Activated CD8-positive, alpha-beta T cell treated with anti-CD3 and anti-CD28 coated beads, Interleukin-2, amount 10 ng/mL, durations not matched to agents 7 days and 5 days (primary cell): ENCODE measurements around the gene LIFR. TPM values are rescaled to one million over a fixed set of nuclear protein-coding genes. Genes with fewer than 3 reads are reported as not detected.

Experiments used
- ATAC-seq: fragments of 150-1000 bp; cut with Tn5 transposase; one replicate; pipeline ENCODE4 v1.10.0; 2021; ENCODE audit warnings: moderate library complexity
- CTCF ChIA-PET: fragments of 350-600 bp; sonication (Branson Sonifier 250); formaldehyde crosslinking; loops from one replicate; lab custom pipeline; 2021; ENCODE audit warnings: antibody characterized with exemption; lab: Charles Lee
- POLR2A ChIA-PET: fragments of 350-600 bp; sonication (Branson Sonifier 250); formaldehyde crosslinking; loops from one replicate; lab custom pipeline; 2021; ENCODE audit warnings: antibody characterized with exemption; lab: Charles Lee
- DNase-seq: peaks from one replicate; pipeline ENCODE4 v3.0.0-alpha.2; 2020
- H3K27ac Mint-ChIP-seq: one replicate; pipeline ENCODE4 v1.8.0; 2021; ENCODE audit warnings: mild to moderate bottlenecking, mixed read lengths
- H3K27me3 Mint-ChIP-seq: one replicate; pipeline ENCODE4 v1.8.0; 2021; ENCODE audit warnings: low read depth, mixed read lengths
- H3K36me3 Mint-ChIP-seq: one replicate; pipeline ENCODE4 v1.8.0; 2021; ENCODE audit warnings: low read depth, mixed read lengths
- H3K4me1 Mint-ChIP-seq: one replicate; pipeline ENCODE4 v1.8.0; 2021; ENCODE audit warnings: low read depth, mixed read lengths
- H3K4me3 Mint-ChIP-seq: one replicate; pipeline ENCODE4 v1.8.0; 2021; ENCODE audit warnings: mild to moderate bottlenecking, mixed read lengths
- H3K9me3 Mint-ChIP-seq: one replicate; pipeline ENCODE4 v1.8.0; 2022; ENCODE audit warnings: mixed read lengths; ENCODE audit not compliant: insufficient read depth
- total RNA-seq, 2 experiments: library from RNA; stranded (reverse); gene quantifications; one replicate each; pipeline ENCODE4 v1.2.3, GENCODE V29; 2021

Gene LIFR
- total RNA-seq, 2 experiments from 2014 or later = not detected

GRCh38 chr5:38494763-38495162, 61.7 kb downstream of the LIFR start:
- H3K36me3 Mint-ChIP-seq = no peaks in the 10 kb centered on the region
- POLR2A ChIA-PET = no interaction called here

DNA sequence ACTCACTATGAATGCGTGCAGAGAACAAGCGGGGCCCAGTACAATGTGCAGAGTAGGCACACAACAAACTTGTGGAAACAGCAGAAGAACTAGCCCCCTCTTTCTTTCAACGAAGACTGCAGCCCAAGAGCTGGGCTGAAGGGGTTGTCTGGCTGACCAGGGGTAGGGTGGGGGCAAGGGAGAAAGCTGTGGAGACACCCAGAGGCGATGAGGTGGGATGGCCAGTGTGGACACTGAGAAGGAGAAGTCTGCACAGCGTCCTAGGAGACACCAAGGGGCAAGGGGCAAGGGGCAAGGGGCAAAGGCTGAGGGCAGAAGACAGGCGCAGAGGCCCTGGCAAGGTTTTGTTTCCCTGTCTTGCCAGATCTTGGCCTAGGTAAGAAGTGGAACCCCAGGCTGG, 62.3 kb downstream of the LIFR start:
- DNase-seq = no peak
- Mint-ChIP-seq H3K36me3 (no peaks in the 10 kb centered on the region), H3K4me1 (no peaks in the 10 kb centered on the region), H3K4me3 (no peak overlapping the region), H3K27me3 (peaks cover 17% of the 10 kb centered on the region), H3K9me3 (no peaks in the 10 kb centered on the region), H3K27ac (no peak overlapping the region)
- POLR2A ChIA-PET = no interaction called here
- no peak for ATAC-seq
- CTCF ChIA-PET = interaction anchor here (1.3 kb wide), 1 partner anchor 53 kb away, joined by 6 read pairs; no protein-coding TSS in a partner anchor

More at GRCh38 chr5:38494763-38495162, 61.7 kb downstream of the LIFR start:
- Mint-ChIP-seq H3K4me1 (no peaks in the 10 kb centered on the region), H3K9me3 (no peaks in the 10 kb centered on the region), H3K27me3 (peaks cover 20% of the 10 kb centered on the region), H3K4me3 (no peak overlapping the region), H3K27ac (no peak overlapping the region)
- no peak for DNase-seq
- ATAC-seq = no peak
- CTCF ChIA-PET = interaction anchor here (1.3 kb wide), 1 partner anchor 53 kb away, joined by 6 read pairs; no protein-coding TSS in a partner anchor

GRCh38 chr5:38483805-38484398, 72.5 kb downstream of the LIFR start:
- Mint-ChIP-seq H3K4me3 (no peak overlapping the region), H3K27ac (no peak overlapping the region), H3K36me3 (no peaks in the 10 kb centered on the region), H3K4me1 (no peaks in the 10 kb centered on the region), H3K9me3 (no peaks in the 10 kb centered on the region), H3K27me3 (peaks cover 48% of the 10 kb centered on the region)
- POLR2A ChIA-PET = no interaction called here
- CTCF ChIA-PET = interaction anchor here (1.6 kb wide), 1 partner anchor 42 kb away, joined by 4 read pairs; no protein-coding TSS in a partner anchor
- no peak for DNase-seq
- no peak for ATAC-seq

GRCh38 chr5:38479315-38479904, 77.0 kb downstream of the LIFR start:
- Mint-ChIP-seq H3K4me3 (no peak overlapping the region), H3K9me3 (no peaks in the 10 kb centered on the region), H3K36me3 (no peaks in the 10 kb centered on the region), H3K4me1 (no peaks in the 10 kb centered on the region), H3K27ac (no peak overlapping the region), H3K27me3 (peaks cover 49% of the 10 kb centered on the region)
- CTCF ChIA-PET = interaction anchor here (1.2 kb wide), 1 partner anchor 37 kb away, joined by 4 read pairs; no protein-coding TSS in a partner anchor
- ATAC-seq = no peak
- no peak for DNase-seq
- POLR2A ChIA-PET = no interaction called here

GRCh38 chr5:38478878-38479277, 77.6 kb downstream of the LIFR start:
- peaks cover 50% of the 10 kb centered on the region for H3K27me3 Mint-ChIP-seq
- no peak for ATAC-seq
- H3K4me1 Mint-ChIP-seq = no peaks in the 10 kb centered on the region
- no peak overlapping the region for H3K4me3 Mint-ChIP-seq
- no peaks in the 10 kb centered on the region for H3K9me3 Mint-ChIP-seq
- no peaks in the 10 kb centered on the region for H3K36me3 Mint-ChIP-seq
- H3K27ac Mint-ChIP-seq = no peak overlapping the region
- POLR2A ChIA-PET = no interaction called here
- CTCF ChIA-PET = interaction anchor here (0.6 kb wide), 1 partner anchor 37 kb away, joined by 3 read pairs; no protein-coding TSS in a partner anchor
- no peak for DNase-seq

DNA sequence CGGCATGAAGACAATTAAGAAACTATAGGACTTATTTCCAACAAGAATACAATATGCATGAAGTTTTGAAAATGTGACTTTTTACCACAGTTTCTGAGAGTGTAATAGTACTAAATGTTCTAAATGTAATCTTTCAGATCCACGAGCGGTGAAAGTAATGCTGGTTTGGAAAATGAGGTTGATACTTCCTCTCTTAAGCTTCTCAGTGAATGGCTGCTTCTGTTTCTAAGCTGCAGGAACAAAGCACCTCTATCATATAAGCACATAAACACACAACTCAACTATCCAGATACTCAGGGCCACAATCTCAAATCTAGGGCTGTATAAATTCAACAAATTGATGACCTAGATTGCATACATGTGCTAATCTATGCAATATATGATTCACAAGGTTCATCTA, 78.3 kb downstream of the LIFR start:
- DNase-seq = no peak
- Mint-ChIP-seq H3K9me3 (no peaks in the 10 kb centered on the region), H3K27me3 (peaks cover 54% of the 10 kb centered on the region), H3K4me1 (no peaks in the 10 kb centered on the region), H3K27ac (no peak overlapping the region), H3K4me3 (no peak overlapping the region), H3K36me3 (no peaks in the 10 kb centered on the region)
- POLR2A ChIA-PET = no interaction called here
- CTCF ChIA-PET = interaction anchor here (0.6 kb wide), 1 partner anchor 36 kb away, joined by 3 read pairs; no protein-coding TSS in a partner anchor
- ATAC-seq = no peak

DNA sequence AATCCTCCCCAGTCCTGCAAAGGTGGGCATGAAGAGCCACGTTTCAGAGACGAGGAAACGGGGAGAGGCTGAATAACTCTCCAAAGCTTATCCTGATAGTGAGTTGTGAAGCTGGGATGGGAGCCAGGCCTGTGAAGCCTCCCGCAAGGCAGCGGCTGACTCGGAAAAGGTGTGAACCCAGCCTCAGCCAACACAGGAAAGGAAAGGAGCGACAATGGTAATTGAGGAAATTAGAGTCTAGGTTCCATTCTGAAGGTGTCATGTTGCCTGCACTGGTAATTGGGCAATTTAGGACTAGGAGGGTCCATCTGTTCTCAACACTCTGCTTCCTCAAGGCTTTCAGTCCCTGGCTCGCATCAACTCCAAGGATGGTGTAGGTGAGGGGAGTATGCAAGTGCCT, 83.4 kb downstream of the LIFR start:
- Mint-ChIP-seq H3K4me1 (no peaks in the 10 kb centered on the region), H3K36me3 (no peaks in the 10 kb centered on the region), H3K27ac (no peak overlapping the region), H3K4me3 (no peak overlapping the region), H3K9me3 (no peaks in the 10 kb centered on the region), H3K27me3 (peaks cover 42% of the 10 kb centered on the region)
- POLR2A ChIA-PET = no interaction called here
- ATAC-seq (no peak), DNase-seq (no peak)
- CTCF ChIA-PET = interaction anchor here (1.1 kb wide), 1 partner anchor 31 kb away, joined by 3 read pairs; no protein-coding TSS in a partner anchor

- CTCF ChIA-PET = no interaction called here
- Mint-ChIP-seq H3K4me3 (no peak overlapping the region), H3K9me3 (no peaks in the 10 kb centered on the region), H3K4me1 (no peaks in the 10 kb centered on the region), H3K36me3 (no peaks in the 10 kb centered on the region), H3K27ac (no peak overlapping the region), H3K27me3 (peaks cover 40% of the 10 kb centered on the region)
- POLR2A ChIA-PET = no interaction called here
- DNase-seq = no peak
- no peak for ATAC-seq
Observed at GRCh38 chr5:38472541-38472940, 83.9 kb downstream of the LIFR start.

DNA sequence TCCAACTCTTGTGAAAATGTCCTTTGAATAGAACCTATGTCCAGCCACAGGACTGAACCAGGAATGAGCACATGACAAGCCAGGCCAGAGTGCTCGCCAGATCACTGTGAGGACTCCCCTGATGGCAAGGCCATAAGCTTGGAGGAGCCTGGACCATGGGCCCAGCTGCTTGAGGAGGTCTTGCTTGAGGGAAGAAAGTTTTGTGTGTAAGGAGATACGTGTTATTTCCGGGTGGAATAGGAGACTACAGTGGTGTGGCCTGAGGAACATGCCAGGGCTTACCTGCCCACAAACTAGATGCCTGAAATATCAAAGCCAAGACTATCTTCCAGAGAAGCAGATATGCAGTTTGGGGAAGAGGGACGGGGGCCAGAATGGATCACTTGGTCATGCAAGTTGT, 84.7 kb downstream of the LIFR start:
- Mint-ChIP-seq H3K36me3 (no peaks in the 10 kb centered on the region), H3K27me3 (peaks cover 33% of the 10 kb centered on the region), H3K4me3 (no peak overlapping the region), H3K9me3 (no peaks in the 10 kb centered on the region), H3K4me1 (no peaks in the 10 kb centered on the region), H3K27ac (no peak overlapping the region)
- no peak for ATAC-seq
- POLR2A ChIA-PET = no interaction called here
- DNase-seq = no peak
- CTCF ChIA-PET = no interaction called here

GRCh38 chr5:38469707-38470267, 86.7 kb downstream of the LIFR start:
- ChIA-PET POLR2A (no interaction called here), CTCF (interaction anchor here (0.9 to 1.3 kb wide), 3 partner anchors 12 to 49 kb away, joined by 3 to 4 read pairs (median 4); no protein-coding TSS in a partner anchor)
- no peaks in the 10 kb centered on the region for H3K36me3 Mint-ChIP-seq
- no peaks in the 10 kb centered on the region for H3K9me3 Mint-ChIP-seq
- H3K4me1 Mint-ChIP-seq = no peaks in the 10 kb centered on the region
- no peak for DNase-seq
- H3K27ac Mint-ChIP-seq = no peak overlapping the region
- H3K27me3 Mint-ChIP-seq = peaks cover 31% of the 10 kb centered on the region
- H3K4me3 Mint-ChIP-seq = no peak overlapping the region
- ATAC-seq = no peak

- ChIA-PET POLR2A (no interaction called here), CTCF (interaction anchor here (0.9 to 1.3 kb wide), 4 partner anchors 12 to 48 kb away, joined by 3 to 4 read pairs (median 4); no protein-coding TSS in a partner anchor)
- no peak for ATAC-seq
- Mint-ChIP-seq H3K27ac (no peak overlapping the region), H3K27me3 (peaks cover 27% of the 10 kb centered on the region), H3K4me3 (no peak overlapping the region), H3K9me3 (no peaks in the 10 kb centered on the region), H3K36me3 (no peaks in the 10 kb centered on the region), H3K4me1 (no peaks in the 10 kb centered on the region)
- DNase-seq = no peak
Observed at GRCh38 chr5:38468978-38469706, 87.3 kb downstream of the LIFR start.
